ENCODE results near the gene NCAPD3.

Gene NCAPD3

DNA sequence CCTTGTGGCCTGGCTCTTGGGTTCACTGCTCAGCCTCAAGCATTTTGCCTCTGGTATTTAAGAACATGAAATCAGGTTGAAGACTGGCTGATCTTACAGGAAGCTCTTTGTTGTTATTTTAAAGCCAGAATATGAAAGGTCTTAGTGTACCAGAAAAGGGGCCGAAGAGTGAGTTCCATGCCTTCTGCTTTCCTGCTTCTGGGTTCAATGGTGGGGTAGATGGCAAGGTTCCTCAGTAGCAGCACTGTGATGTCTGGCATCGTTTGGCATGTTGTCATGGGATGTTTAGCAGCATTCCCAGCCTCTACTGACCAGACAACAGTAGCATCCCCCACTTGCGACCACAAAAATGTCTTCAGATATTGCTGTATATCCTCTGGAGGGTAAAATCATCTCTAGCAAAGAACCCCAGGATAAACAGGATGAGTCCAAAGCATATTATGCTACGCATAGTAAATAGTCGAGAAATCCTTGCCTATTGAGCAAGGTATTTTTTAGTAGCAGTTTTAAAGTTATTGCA lies 3.1 kb upstream of the NCAPD3 start:
- Histone ChIP-seq H3K27me3 (ENCODE audit: control insufficient read depth in 5 of 5, insufficient read depth in 4 of 5, low read length in 5 of 5) (no peaks in the 10 kb centered on the region), H3K9ac (ENCODE audit: low read length in 5 of 5) (peak overlapping the region in 2 of 5 donors; percentile 29 to 48), H3K36me3 (ENCODE audit: control insufficient read depth in 5 of 5, insufficient read depth in 5 of 5, low read length in 5 of 5) (peaks cover 0 to 4% (median 0%) of the 10 kb centered on the region in 5 donors), H3K9me3 (ENCODE audit: control insufficient read depth in 5 of 5, low read length in 5 of 5) (no peaks in the 10 kb centered on the region), H3K27ac (ENCODE audit: low read depth, low read length) (no peak overlapping the region), H3K4me1 (ENCODE audit: control insufficient read depth in 5 of 5, insufficient read depth in 5 of 5, low read length in 5 of 5) (peaks cover 6 to 55% (median 37%) of the 10 kb centered on the region in 5 donors), H3K4me3 (ENCODE audit: low read depth in 1 of 5, low read length in 5 of 5) (no peak overlapping the region)

DNA sequence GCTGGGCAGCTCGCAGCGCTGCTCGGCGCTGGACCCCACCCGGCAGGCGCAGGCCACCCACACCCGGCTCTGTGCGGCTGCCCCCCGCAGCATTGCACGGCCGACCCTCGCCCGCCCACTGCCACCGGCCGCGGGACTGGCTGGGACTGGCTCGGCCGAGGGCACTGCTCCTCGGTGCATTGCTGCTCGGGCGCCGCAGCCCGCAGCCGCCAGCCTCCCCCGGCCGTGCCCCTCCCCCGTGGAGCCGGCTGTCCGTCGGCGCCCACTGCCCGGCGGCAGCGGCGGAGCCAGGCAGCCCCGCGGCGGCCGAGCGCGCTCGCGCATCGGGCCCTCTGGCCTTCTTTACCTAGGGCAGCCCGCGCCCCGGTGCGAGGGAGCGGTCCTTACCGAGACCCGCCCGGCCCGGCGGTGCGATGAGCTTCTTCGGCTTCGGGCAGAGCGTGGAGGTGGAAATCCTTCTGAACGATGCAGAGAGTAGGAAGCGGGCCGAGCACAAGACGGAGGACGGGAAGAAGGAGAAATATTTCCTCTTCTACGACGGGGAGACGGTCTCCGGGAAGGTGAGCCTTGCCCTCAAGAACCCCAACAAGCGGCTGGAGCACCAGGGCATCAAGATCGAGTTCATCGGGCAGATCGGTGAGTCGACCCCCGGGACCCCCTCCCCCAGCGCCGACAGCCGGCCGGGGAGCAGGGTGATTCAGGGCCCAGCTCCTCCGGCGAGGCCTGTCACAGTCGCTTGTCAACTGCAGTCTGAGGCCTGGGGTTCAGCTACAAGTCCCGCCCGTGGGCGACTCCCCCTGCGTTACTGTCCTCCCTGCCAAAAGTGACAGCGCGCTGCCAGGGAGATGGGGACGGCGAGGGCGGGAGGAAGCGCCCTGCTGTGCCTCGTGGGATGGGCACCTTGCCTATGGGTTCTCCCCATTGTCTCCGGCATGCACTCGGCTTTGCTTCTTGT lies 1.2 kb upstream of the NCAPD3 start:
- no peaks in the 10 kb centered on the region for H3K9me3 ChIP-seq (ENCODE audit: control insufficient read depth in 5 of 5, low read length in 5 of 5)
- H3K27ac ChIP-seq (ENCODE audit: low read depth, low read length) = peak overlapping the region; percentile 99
- H3K9ac ChIP-seq (ENCODE audit: low read length in 5 of 5) = peak overlapping the region; percentile 56 to 95 (median 94)
- peak overlapping the region; percentile 79 to 96 (median 93) for H3K4me3 ChIP-seq (ENCODE audit: low read depth in 1 of 5, low read length in 5 of 5)
- peaks cover 6 to 44% (median 35%) of the 10 kb centered on the region in 5 donors for H3K4me1 ChIP-seq (ENCODE audit: control insufficient read depth in 5 of 5, insufficient read depth in 5 of 5, low read length in 5 of 5)
- H3K36me3 ChIP-seq (ENCODE audit: control insufficient read depth in 5 of 5, insufficient read depth in 5 of 5, low read length in 5 of 5) = peaks cover 0 to 5% (median 0%) of the 10 kb centered on the region in 5 donors
- no peaks in the 10 kb centered on the region for H3K27me3 ChIP-seq (ENCODE audit: control insufficient read depth in 5 of 5, insufficient read depth in 4 of 5, low read length in 5 of 5)

GRCh38 chr11:134223121-134223520 lies 646 bp downstream of the NCAPD3 start:
- peaks cover 0 to 15% (median 10%) of the 10 kb centered on the region in 5 donors for H3K36me3 ChIP-seq (ENCODE audit: control insufficient read depth in 5 of 5, insufficient read depth in 5 of 5, low read length in 5 of 5)
- H3K27ac ChIP-seq (ENCODE audit: low read depth, low read length) = peak overlapping the region; percentile 99
- H3K4me1 ChIP-seq (ENCODE audit: control insufficient read depth in 5 of 5, insufficient read depth in 5 of 5, low read length in 5 of 5) = peaks cover 6 to 35% (median 30%) of the 10 kb centered on the region in 5 donors
- H3K27me3 ChIP-seq (ENCODE audit: control insufficient read depth in 5 of 5, insufficient read depth in 4 of 5, low read length in 5 of 5) = no peaks in the 10 kb centered on the region
- H3K4me3 ChIP-seq (ENCODE audit: low read depth in 1 of 5, low read length in 5 of 5) = peak overlapping the region; percentile 69 to 96 (median 84)
- peak overlapping the region in 4 of 5 donors; percentile 4 to 96 (median 63) for H3K9ac ChIP-seq (ENCODE audit: low read length in 5 of 5)
- no peaks in the 10 kb centered on the region for H3K9me3 ChIP-seq (ENCODE audit: control insufficient read depth in 5 of 5, low read length in 5 of 5)

GRCh38 chr11:134216816-134217215 lies 7.0 kb downstream of the NCAPD3 start:
- H3K9me3 ChIP-seq (ENCODE audit: control insufficient read depth in 5 of 5, low read length in 5 of 5) = no peaks in the 10 kb centered on the region
- no peaks in the 10 kb centered on the region for H3K4me1 ChIP-seq (ENCODE audit: control insufficient read depth in 5 of 5, insufficient read depth in 5 of 5, low read length in 5 of 5)
- no peak overlapping the region for H3K4me3 ChIP-seq (ENCODE audit: low read depth in 1 of 5, low read length in 5 of 5)
- peaks cover 6 to 32% (median 19%) of the 10 kb centered on the region in 5 donors for H3K36me3 ChIP-seq (ENCODE audit: control insufficient read depth in 5 of 5, insufficient read depth in 5 of 5, low read length in 5 of 5)
- H3K27me3 ChIP-seq (ENCODE audit: control insufficient read depth in 5 of 5, insufficient read depth in 4 of 5, low read length in 5 of 5) = no peaks in the 10 kb centered on the region
- no peak overlapping the region for H3K27ac ChIP-seq (ENCODE audit: low read depth, low read length)
- no peak overlapping the region for H3K9ac ChIP-seq (ENCODE audit: low read length in 5 of 5)

DNA sequence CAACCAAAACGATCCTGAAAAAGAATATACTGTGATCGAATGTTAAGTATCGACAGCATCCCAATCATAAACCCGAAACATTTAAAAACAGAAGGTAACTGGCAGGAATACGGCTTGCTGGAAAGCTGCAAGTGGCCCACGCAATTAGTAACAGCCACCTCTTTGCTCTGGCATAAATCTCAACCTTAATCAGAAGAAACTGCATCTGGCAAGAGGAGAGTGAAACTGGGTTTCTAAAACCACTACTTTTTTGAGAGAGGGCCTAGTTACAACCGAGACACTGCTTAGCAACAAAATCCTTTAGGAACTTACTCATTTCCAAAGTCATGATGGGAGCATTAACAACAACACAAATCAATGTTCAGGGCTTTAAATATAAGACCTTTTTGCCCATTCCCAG lies 7.9 kb downstream of the NCAPD3 start:
- Histone ChIP-seq H3K27me3 (ENCODE audit: control insufficient read depth in 5 of 5, insufficient read depth in 4 of 5, low read length in 5 of 5) (no peaks in the 10 kb centered on the region), H3K27ac (ENCODE audit: low read depth, low read length) (no peak overlapping the region), H3K4me1 (ENCODE audit: control insufficient read depth in 5 of 5, insufficient read depth in 5 of 5, low read length in 5 of 5) (no peaks in the 10 kb centered on the region), H3K9ac (ENCODE audit: low read length in 5 of 5) (no peak overlapping the region), H3K36me3 (ENCODE audit: control insufficient read depth in 5 of 5, insufficient read depth in 5 of 5, low read length in 5 of 5) (peaks cover 6 to 32% (median 19%) of the 10 kb centered on the region in 5 donors), H3K9me3 (ENCODE audit: control insufficient read depth in 5 of 5, low read length in 5 of 5) (no peaks in the 10 kb centered on the region), H3K4me3 (ENCODE audit: low read depth in 1 of 5, low read length in 5 of 5) (no peak overlapping the region)

DNA sequence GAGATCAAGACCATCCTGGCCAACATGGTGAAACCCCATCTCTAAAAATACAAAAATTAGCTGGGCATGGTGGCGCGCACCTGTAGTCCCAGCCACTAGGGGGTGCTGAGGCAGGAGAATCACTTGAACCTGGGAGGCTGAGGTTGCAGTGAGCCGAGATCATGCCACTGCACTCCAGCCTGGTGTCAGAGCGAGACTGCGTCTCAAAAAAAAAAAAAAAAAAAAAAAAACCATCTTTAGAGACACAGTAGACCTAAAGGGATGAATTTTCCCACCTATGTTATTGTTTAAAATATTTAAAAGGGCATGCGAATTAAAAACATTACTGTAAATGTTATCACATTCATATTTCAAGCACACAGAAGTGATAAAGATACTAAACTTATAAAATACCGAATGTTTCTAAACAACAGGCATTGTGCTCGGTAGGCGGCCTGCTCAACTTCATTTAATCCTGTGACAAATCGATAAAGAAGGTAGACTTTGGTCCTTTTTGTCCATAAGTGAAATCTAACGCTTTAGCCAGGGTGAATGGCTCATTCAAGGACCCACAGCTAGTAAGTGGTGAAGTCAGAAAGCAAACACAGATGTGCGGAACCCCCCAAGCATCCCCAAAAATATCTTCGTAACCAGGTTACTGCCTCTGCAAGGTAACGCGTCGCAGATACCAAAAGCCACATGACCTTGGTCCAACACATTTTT lies 16.1 kb downstream of the NCAPD3 start:
- Histone ChIP-seq H3K4me1 (ENCODE audit: control insufficient read depth in 5 of 5, insufficient read depth in 5 of 5, low read length in 5 of 5) (no peaks in the 10 kb centered on the region), H3K36me3 (ENCODE audit: control insufficient read depth in 5 of 5, insufficient read depth in 5 of 5, low read length in 5 of 5) (peaks cover 40 to 61% (median 45%) of the 10 kb centered on the region in 5 donors), H3K27ac (ENCODE audit: low read depth, low read length) (no peak overlapping the region), H3K9ac (ENCODE audit: low read length in 5 of 5) (no peak overlapping the region), H3K4me3 (ENCODE audit: low read depth in 1 of 5, low read length in 5 of 5) (no peak overlapping the region), H3K27me3 (ENCODE audit: control insufficient read depth in 5 of 5, insufficient read depth in 4 of 5, low read length in 5 of 5) (no peaks in the 10 kb centered on the region), H3K9me3 (ENCODE audit: control insufficient read depth in 5 of 5, low read length in 5 of 5) (no peaks in the 10 kb centered on the region)

- Histone ChIP-seq H3K4me3 (ENCODE audit: low read depth in 1 of 5, low read length in 5 of 5) (no peak overlapping the region), H3K4me1 (ENCODE audit: control insufficient read depth in 5 of 5, insufficient read depth in 5 of 5, low read length in 5 of 5) (no peaks in the 10 kb centered on the region), H3K36me3 (ENCODE audit: control insufficient read depth in 5 of 5, insufficient read depth in 5 of 5, low read length in 5 of 5) (peaks cover 49 to 73% (median 56%) of the 10 kb centered on the region in 5 donors), H3K9me3 (ENCODE audit: control insufficient read depth in 5 of 5, low read length in 5 of 5) (no peaks in the 10 kb centered on the region), H3K27me3 (ENCODE audit: control insufficient read depth in 5 of 5, insufficient read depth in 4 of 5, low read length in 5 of 5) (no peaks in the 10 kb centered on the region), H3K27ac (ENCODE audit: low read depth, low read length) (no peak overlapping the region), H3K9ac (ENCODE audit: low read length in 5 of 5) (no peak overlapping the region)
These were observed 17.6 kb downstream of the NCAPD3 start for GRCh38 chr11:134206185-134206584.

- Histone ChIP-seq H3K4me3 (ENCODE audit: low read depth in 1 of 5, low read length in 5 of 5) (no peak overlapping the region), H3K27me3 (ENCODE audit: control insufficient read depth in 5 of 5, insufficient read depth in 4 of 5, low read length in 5 of 5) (no peaks in the 10 kb centered on the region), H3K9ac (ENCODE audit: low read length in 5 of 5) (no peak overlapping the region), H3K27ac (ENCODE audit: low read depth, low read length) (no peak overlapping the region), H3K9me3 (ENCODE audit: control insufficient read depth in 5 of 5, low read length in 5 of 5) (no peaks in the 10 kb centered on the region), H3K4me1 (ENCODE audit: control insufficient read depth in 5 of 5, insufficient read depth in 5 of 5, low read length in 5 of 5) (no peaks in the 10 kb centered on the region), H3K36me3 (ENCODE audit: control insufficient read depth in 5 of 5, insufficient read depth in 5 of 5, low read length in 5 of 5) (peaks cover 49 to 75% (median 59%) of the 10 kb centered on the region in 5 donors)
These were observed 18.0 kb downstream of the NCAPD3 start for GRCh38 chr11:134205729-134206128.

DNA sequence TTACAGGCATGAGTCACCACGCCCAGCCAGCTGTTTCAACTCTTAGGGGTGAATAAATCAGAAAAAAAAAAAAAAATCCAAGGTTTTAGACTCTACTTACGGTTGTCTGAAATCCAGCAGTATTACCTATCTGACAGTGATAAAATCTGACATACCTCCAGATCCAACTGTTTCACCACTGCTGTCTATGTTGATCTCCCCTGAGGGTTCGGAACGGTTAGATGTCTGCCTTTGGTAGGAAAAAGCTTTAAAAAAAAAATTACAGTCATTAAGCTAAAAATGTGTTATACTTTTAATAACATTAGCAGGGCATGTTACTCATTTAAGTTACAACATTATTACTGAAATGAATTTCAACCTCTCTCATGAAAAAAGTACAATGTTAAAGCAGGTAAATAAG lies 21.1 kb downstream of the NCAPD3 start:
- Histone ChIP-seq H3K27me3 (ENCODE audit: control insufficient read depth in 5 of 5, insufficient read depth in 4 of 5, low read length in 5 of 5) (no peaks in the 10 kb centered on the region), H3K27ac (ENCODE audit: low read depth, low read length) (no peak overlapping the region), H3K36me3 (ENCODE audit: control insufficient read depth in 5 of 5, insufficient read depth in 5 of 5, low read length in 5 of 5) (peaks cover 44 to 61% (median 49%) of the 10 kb centered on the region in 5 donors), H3K4me1 (ENCODE audit: control insufficient read depth in 5 of 5, insufficient read depth in 5 of 5, low read length in 5 of 5) (no peaks in the 10 kb centered on the region), H3K9me3 (ENCODE audit: control insufficient read depth in 5 of 5, low read length in 5 of 5) (no peaks in the 10 kb centered on the region), H3K4me3 (ENCODE audit: low read depth in 1 of 5, low read length in 5 of 5) (no peak overlapping the region), H3K9ac (ENCODE audit: low read length in 5 of 5) (no peak overlapping the region)

Measured in subcutaneous abdominal adipose tissue (tissue), 5 donors.